ENCODE measurements around the gene BATF. TPM values are rescaled to one million over a fixed set of nuclear protein-coding genes. Genes with fewer than 3 reads are reported as not detected.

BATF gene
- total and polyA plus RNA-seq, 2 donors, result 5.1 to 8.9 TPM

GRCh38 chr14:75531660-75532317 lies 9.5 kb downstream of the BATF start:
- H3K27ac ChIP-seq (ENCODE audit: low read depth), result no peak overlapping the region
- H3K4me1 ChIP-seq (ENCODE audit: insufficient read depth), result peaks cover 3% of the 10 kb centered on the region
- no peak for DNase-seq (ENCODE audit: extremely low spot score)
- WGBS, result 68% methylated on average over 5 of the region's 5 CpGs
- H3K4me3 ChIP-seq (ENCODE audit: low read depth, low read length), result no peak overlapping the region
- H3K36me3 ChIP-seq (ENCODE audit: insufficient read depth), result no peaks in the 10 kb centered on the region

- DNase-seq (ENCODE audit: extremely low spot score), result no peak
- Histone ChIP-seq H3K27ac (ENCODE audit: low read depth) (peak overlapping the region; percentile 50), H3K4me1 (ENCODE audit: insufficient read depth) (peaks cover 3% of the 10 kb centered on the region), H3K36me3 (ENCODE audit: insufficient read depth) (no peaks in the 10 kb centered on the region), H3K4me3 (ENCODE audit: low read depth, low read length) (no peak overlapping the region)
- WGBS, result 76% methylated on average over 5 of the region's 5 CpGs
These were observed 11.7 kb downstream of the BATF start for GRCh38 chr14:75533791-75534555.

- peak overlapping the region; percentile 62 for H3K27ac ChIP-seq (ENCODE audit: low read depth)
- 77% methylated on average over 5 of the region's 5 CpGs for WGBS
These were observed 13.1 kb downstream of the BATF start for GRCh38 chr14:75535164-75535898.

GRCh38 chr14:75537071-75537470 lies 14.8 kb downstream of the BATF start:
- 82% methylated on average over 4 of the region's 4 CpGs for WGBS
- DNase-seq (ENCODE audit: extremely low spot score), result no peak
- Histone ChIP-seq H3K27ac (ENCODE audit: low read depth) (no peak overlapping the region), H3K4me3 (ENCODE audit: low read depth, low read length) (no peak overlapping the region), H3K4me1 (ENCODE audit: insufficient read depth) (peaks cover 3% of the 10 kb centered on the region), H3K36me3 (ENCODE audit: insufficient read depth) (no peaks in the 10 kb centered on the region)

More at GRCh38 chr14:75535164-75535898, 13.1 kb downstream of the BATF start:
- H3K36me3 ChIP-seq (ENCODE audit: insufficient read depth), result no peaks in the 10 kb centered on the region
- H3K4me1 ChIP-seq (ENCODE audit: insufficient read depth), result peaks cover 3% of the 10 kb centered on the region
- DNase-seq (ENCODE audit: extremely low spot score), result no peak
- no peak overlapping the region for H3K4me3 ChIP-seq (ENCODE audit: low read depth, low read length)

GRCh38 chr14:75539162-75539560 lies 16.9 kb downstream of the BATF start:
- peaks cover 3% of the 10 kb centered on the region for H3K4me1 ChIP-seq (ENCODE audit: insufficient read depth)
- H3K27ac ChIP-seq (ENCODE audit: low read depth), result no peak overlapping the region
- no peak overlapping the region for H3K4me3 ChIP-seq (ENCODE audit: low read depth, low read length)
- 89% methylated on average over 5 of the region's 5 CpGs for WGBS
- DNase-seq (ENCODE audit: extremely low spot score), result no peak
- H3K36me3 ChIP-seq (ENCODE audit: insufficient read depth), result no peaks in the 10 kb centered on the region

GRCh38 chr14:75539561-75540478 lies 17.6 kb downstream of the BATF start:
- WGBS, result 81% methylated on average over 17 of the region's 17 CpGs
- Histone ChIP-seq H3K27ac (ENCODE audit: low read depth) (no peak overlapping the region), H3K36me3 (ENCODE audit: insufficient read depth) (no peaks in the 10 kb centered on the region), H3K4me3 (ENCODE audit: low read depth, low read length) (no peak overlapping the region), H3K4me1 (ENCODE audit: insufficient read depth) (peaks cover 3% of the 10 kb centered on the region)
- DNase-seq (ENCODE audit: extremely low spot score), result no peak

GRCh38 chr14:75540479-75540851 lies 18.2 kb downstream of the BATF start:
- DNase-seq (ENCODE audit: extremely low spot score), result no peak
- Histone ChIP-seq H3K4me1 (ENCODE audit: insufficient read depth) (peaks cover 1% of the 10 kb centered on the region), H3K36me3 (ENCODE audit: insufficient read depth) (no peaks in the 10 kb centered on the region), H3K27ac (ENCODE audit: low read depth) (no peak overlapping the region), H3K4me3 (ENCODE audit: low read depth, low read length) (no peak overlapping the region)
- 74% methylated on average over 7 of the region's 7 CpGs for WGBS

- H3K36me3 ChIP-seq (ENCODE audit: insufficient read depth), result no peaks in the 10 kb centered on the region
- H3K4me3 ChIP-seq (ENCODE audit: low read depth, low read length), result no peak overlapping the region
- no peaks in the 10 kb centered on the region for H3K4me1 ChIP-seq (ENCODE audit: insufficient read depth)
- WGBS, result 36% methylated on average over 10 of the region's 10 CpGs
- H3K27ac ChIP-seq (ENCODE audit: low read depth), result peak overlapping the region; percentile 74
- no peak for DNase-seq (ENCODE audit: extremely low spot score)
These were observed 20.4 kb downstream of the BATF start for GRCh38 chr14:75542588-75543091.

- Histone ChIP-seq H3K27ac (ENCODE audit: low read depth) (peak overlapping the region; percentile 74), H3K4me1 (ENCODE audit: insufficient read depth) (no peaks in the 10 kb centered on the region), H3K36me3 (ENCODE audit: insufficient read depth) (no peaks in the 10 kb centered on the region), H3K4me3 (ENCODE audit: low read depth, low read length) (no peak overlapping the region)
- no peak for DNase-seq (ENCODE audit: extremely low spot score)
- 60% methylated on average over 4 of the region's 4 CpGs for WGBS
These were observed 21.0 kb downstream of the BATF start for GRCh38 chr14:75543253-75543652.

GRCh38 chr14:75543786-75544185 lies 21.5 kb downstream of the BATF start:
- Histone ChIP-seq H3K27ac (ENCODE audit: low read depth) (no peak overlapping the region), H3K4me3 (ENCODE audit: low read depth, low read length) (no peak overlapping the region), H3K36me3 (ENCODE audit: insufficient read depth) (no peaks in the 10 kb centered on the region), H3K4me1 (ENCODE audit: insufficient read depth) (no peaks in the 10 kb centered on the region)
- whole genome bisulfite sequencing, result 89% methylated on average over 2 of the region's 2 CpGs
- no peak for DNase-seq (ENCODE audit: extremely low spot score)

GRCh38 chr14:75545907-75546306 lies 23.6 kb downstream of the BATF start:
- Histone ChIP-seq H3K4me3 (ENCODE audit: low read depth, low read length) (no peak overlapping the region), H3K4me1 (ENCODE audit: insufficient read depth) (no peaks in the 10 kb centered on the region), H3K36me3 (ENCODE audit: insufficient read depth) (no peaks in the 10 kb centered on the region), H3K27ac (ENCODE audit: low read depth) (no peak overlapping the region)
- no peak for DNase-seq (ENCODE audit: extremely low spot score)
- WGBS, result 92% methylated on average over 13 of the region's 13 CpGs

GRCh38 chr14:75547552-75548250 lies 25.4 kb downstream of the BATF start:
- no peak for DNase-seq (ENCODE audit: extremely low spot score)
- Histone ChIP-seq H3K4me3 (ENCODE audit: low read depth, low read length) (no peak overlapping the region), H3K36me3 (ENCODE audit: insufficient read depth) (no peaks in the 10 kb centered on the region), H3K27ac (ENCODE audit: low read depth) (no peak overlapping the region), H3K4me1 (ENCODE audit: insufficient read depth) (no peaks in the 10 kb centered on the region)
- 90% methylated on average over 11 of the region's 11 CpGs for WGBS
